Tibial nerve (tissue), 4 donors: Measurements from ENCODE around the gene FLYWCH2. TPM values are rescaled to one million over a fixed set of nuclear protein-coding genes. Genes with fewer than 3 reads are reported as not detected.
"Not testable (repeated sequence)": the region's sequence is repeated elsewhere in the genome, so short reads cannot be mapped to it uniquely, and the experiment has no call there.

Experiments used
- DNase-seq, 2 donors: peaks; one replicate each; pipeline ENCODE4 v3.0.0-alpha.2; 2019; ENCODE audit warnings: low spot score in 2 of 2
- H3K27ac ChIP-seq, 4 donors: fragments of 200-600 bp; sonication (generic) in 3 of 4; one replicate each; pipeline ENCODE4 v1.5.1; 2017 to 2019; ENCODE audit warnings: mild to moderate bottlenecking in 1 of 4
- H3K27me3 ChIP-seq, 2 donors: fragments of 200-600 bp; sonication (generic) in 1 of 2; one replicate each; pipeline versions ENCODE4 v1.5.1 to v1.6.0; 2017 to 2019
- H3K36me3 ChIP-seq, 3 donors: fragments of 200-600 bp; sonication (generic); one replicate each; pipeline ENCODE4 v1.5.1; 2018 to 2019
- H3K4me1 ChIP-seq, 4 donors: fragments of 200-600 bp; sonication (generic) in 3 of 4; one replicate each; pipeline ENCODE4 v1.5.1; 2017 to 2019
- H3K4me3 ChIP-seq, 4 donors: fragments of 200-600 bp; sonication (generic) in 3 of 4; one replicate each; pipeline ENCODE4 v1.5.1; 2017 to 2019; ENCODE audit warnings: mild to moderate bottlenecking in 1 of 4, moderate library complexity in 1 of 4
- H3K9me3 ChIP-seq, 4 donors: fragments of 200-600 bp; sonication (generic) in 3 of 4; one replicate each; pipeline ENCODE4 v1.5.1; 2017 to 2019
- CTCF ChIP-seq, 5 experiments: fragments of 200-600 bp in 3 of 5; fragments of 450-650 bp in 2 of 5; sonication (generic) in 3 of 5; IDR thresholded peaks; one replicate each; pipeline ENCODE4 v1.5.1; 2016 to 2019; ENCODE audit warnings: antibody characterized with exemption in 5 of 5, mild to moderate bottlenecking in 3 of 5, moderate library complexity in 2 of 5
- EP300 ChIP-seq, 2 donors: sonication (generic); formaldehyde crosslinking; IDR thresholded peaks; one replicate each; pipeline ENCODE4 v1.6.1; 2017; ENCODE audit warnings: antibody characterized with exemption in 2 of 2, mild to moderate bottlenecking in 1 of 2
- POLR2A ChIP-seq, 2 donors: fragments of 450-650 bp; IDR thresholded peaks; one replicate each; pipeline ENCODE4 v1.6.1; 2017; ENCODE audit warnings: antibody characterized with exemption in 2 of 2, mild to moderate bottlenecking in 2 of 2, moderate library complexity in 2 of 2
- whole genome bisulfite sequencing, 2 donors: methylation state at CpG; one replicate each; pipeline ENCODE4 v1.1.5; 2018; 5-methylcytosine and 5-hydroxymethylcytosine counted together
- total RNA-seq, 4 donors: library from RNA; depleted of rRNA; stranded (reverse); fragments of >200 nt; gene quantifications; one replicate each; pipeline ENCODE4 v1.1.0, GENCODE V29; 2016

FLYWCH2 gene
- total RNA-seq, 4 donors from 2014 or later = 66.2 to 76.8 (median 72.8) TPM

GRCh38 chr16:2936436-2937011, 53.5 kb downstream of the FLYWCH2 start:
- DNase-seq = no peak
- Histone ChIP-seq H3K27ac (no peak overlapping the region), H3K9me3 (no peaks in the 10 kb centered on the region), H3K36me3 (peaks cover 4 to 96% (median 40%) of the 10 kb centered on the region in 3 donors), H3K4me1 (no peaks in the 10 kb centered on the region), H3K4me3 (no peak overlapping the region), H3K27me3 (no peaks in the 10 kb centered on the region)
- TF ChIP-seq EP300 (IDR thresholded peaks at IDR 0.05) (no peak), POLR2A (IDR thresholded peaks at IDR 0.05) (no peak), CTCF (IDR thresholded peaks at IDR 0.05) (no peak)
- WGBS, 2 donors = 89 to 91% methylated on average over 21 to 22 of the region's 22 CpGs

GRCh38 chr16:2937170-2937569, 54.2 kb downstream of the FLYWCH2 start:
- no peak for TF ChIP-seq CTCF (IDR thresholded peaks at IDR 0.05)
- no peak for TF ChIP-seq EP300 (IDR thresholded peaks at IDR 0.05)
- no peak for TF ChIP-seq POLR2A (IDR thresholded peaks at IDR 0.05)
- WGBS, 2 donors = 78% methylated on average over 10 of the region's 24 CpGs; no CpG with 5 or more reads in 1 of the 2 donors
- Histone ChIP-seq H3K4me1 (no peaks in the 10 kb centered on the region), H3K9me3 (no peaks in the 10 kb centered on the region), H3K27me3 (no peaks in the 10 kb centered on the region), H3K27ac (no peak overlapping the region), H3K36me3 (peaks cover 4 to 98% (median 40%) of the 10 kb centered on the region in 3 donors), H3K4me3 (no peak overlapping the region)
- DNase-seq = no peak

- WGBS, 2 donors = 93 to 95% methylated on average over 12 of the region's 12 CpGs
- no peak for TF ChIP-seq EP300 (IDR thresholded peaks at IDR 0.05)
- Histone ChIP-seq H3K9me3 (no peaks in the 10 kb centered on the region), H3K27ac (no peak overlapping the region), H3K27me3 (no peaks in the 10 kb centered on the region), H3K4me3 (no peak overlapping the region), H3K36me3 (peaks cover 4 to 99% (median 36%) of the 10 kb centered on the region in 3 donors), H3K4me1 (no peaks in the 10 kb centered on the region)
- DNase-seq = no peak
Measured at GRCh38 chr16:2938206-2938605, 55.2 kb downstream of the FLYWCH2 start.

- Histone ChIP-seq H3K9me3 (no peaks in the 10 kb centered on the region), H3K4me3 (no peak overlapping the region), H3K27me3 (no peaks in the 10 kb centered on the region), H3K27ac (no peak overlapping the region), H3K36me3 (peaks cover 4 to 99% (median 24%) of the 10 kb centered on the region in 3 donors), H3K4me1 (no peaks in the 10 kb centered on the region)
- 63 to 64% methylated on average over 2 of the region's 2 CpGs for WGBS, 2 donors
- DNase-seq = no peak
- TF ChIP-seq POLR2A (IDR thresholded peaks at IDR 0.05) = no peak
- no peak for TF ChIP-seq CTCF (IDR thresholded peaks at IDR 0.05)
- TF ChIP-seq EP300 (IDR thresholded peaks at IDR 0.05) = no peak
Measured at GRCh38 chr16:2939968-2940367, 57.0 kb downstream of the FLYWCH2 start.

GRCh38 chr16:2942045-2942444, 59.0 kb downstream of the FLYWCH2 start:
- Histone ChIP-seq H3K27me3 (no peaks in the 10 kb centered on the region), H3K9me3 (no peaks in the 10 kb centered on the region), H3K4me3 (no peak overlapping the region), H3K4me1 (no peaks in the 10 kb centered on the region), H3K27ac (no peak overlapping the region), H3K36me3 (peaks cover 3 to 98% (median 24%) of the 10 kb centered on the region in 3 donors)
- no peak for DNase-seq
- no peak for TF ChIP-seq POLR2A (IDR thresholded peaks at IDR 0.05)
- no peak for TF ChIP-seq CTCF (IDR thresholded peaks at IDR 0.05)
- TF ChIP-seq EP300 (IDR thresholded peaks at IDR 0.05) = no peak
- WGBS, 2 donors = 82 to 89% methylated on average over 4 of the region's 4 CpGs

- not testable (repeated sequence) for H3K27ac ChIP-seq, H3K4me1 ChIP-seq, H3K4me3 ChIP-seq, H3K9me3 ChIP-seq, DNase-seq, H3K27me3 ChIP-seq
- H3K36me3 ChIP-seq = peaks cover 0 to 97% (median 17%) of the 10 kb centered on the region in 3 donors
- 81 to 85% methylated on average over 12 of the region's 12 CpGs for WGBS, 2 donors
Measured at GRCh38 chr16:2943716-2944115, 60.7 kb downstream of the FLYWCH2 start.
